H1 (cell line): ENCODE measurements around the gene TRABD2B. TPM values are rescaled to one million over a fixed set of nuclear protein-coding genes. Genes with fewer than 3 reads are reported as not detected.

ENCODE experiments used
- BCL11A ChIP-seq, 2 experiments: IDR thresholded peaks; one replicate each; pipeline ENCODE4 v1.6.1; 2011; ENCODE audit warnings: low read depth in 2 of 2, low read length in 2 of 2, mild to moderate bottlenecking in 2 of 2
- CHD1 ChIP-seq: IDR thresholded peaks from 2 replicates; pipeline ENCODE4 v1.6.1; 2012; ENCODE audit warnings: low read depth, low read length, improper control_type of control experiment
- GABPA ChIP-seq: IDR thresholded peaks from 2 replicates; pipeline ENCODE4 v1.6.1; 2011; ENCODE audit warnings: mild to moderate bottlenecking, low read length, moderate library complexity, borderline replicate concordance; ENCODE audit not compliant: insufficient read depth
- KDM4A ChIP-seq: IDR thresholded peaks from one replicate; pipeline ENCODE4 v1.7.1; 2012; ENCODE audit warnings: low read depth, mild to moderate bottlenecking, moderate library complexity, low read length, inconsistent platforms; ENCODE audit not compliant: severe bottlenecking
- KDM5A ChIP-seq: fragments of 200-600 bp; IDR thresholded peaks from 2 replicates; pipeline ENCODE4 v1.7.1; 2012; ENCODE audit warnings: mild to moderate bottlenecking, low read length, inconsistent platforms, mixed read lengths
- RBBP5 ChIP-seq: IDR thresholded peaks from 2 replicates; pipeline ENCODE4 v1.7.1; 2012; ENCODE audit warnings: low read depth, mild to moderate bottlenecking, inconsistent platforms, low read length, moderate library complexity, borderline replicate concordance
- SRF ChIP-seq: IDR thresholded peaks from 2 replicates; pipeline ENCODE4 v1.6.1; 2011; ENCODE audit warnings: mild to moderate bottlenecking, low read depth, low read length, moderate library complexity
- TAF1 ChIP-seq: IDR thresholded peaks from 2 replicates; pipeline ENCODE4 v1.6.1; 2011; ENCODE audit warnings: mild to moderate bottlenecking, low read depth, low read length
- YY1 ChIP-seq: IDR thresholded peaks from 2 replicates; pipeline ENCODE4 v1.6.1; 2011; ENCODE audit warnings: low read depth, mild to moderate bottlenecking, low read length
- polyA plus RNA-seq, 7 experiments: library from polyadenylated mRNA; depleted of rRNA in 3 of 7; stranded (reverse) in 5 of 7; unstranded in 2 of 7; fragments of >200 nt in 5 of 7; fragments of 200-250 nt in 2 of 7; gene quantifications; 1 replicate in 5 of 7; 2 replicates in 1 of 7; 4 replicates in 1 of 7; pipeline versions ENCODE4 v1.2.1 to v1.2.3, GENCODE V29; 2011 to 2013; ENCODE audit warnings: missing spikeins in 2 of 7, mixed read lengths in 2 of 7
- total RNA-seq: library from RNA; stranded (reverse); fragmentation: NEBNext Ultra II Directional; extraction: Animal tissue kit (Norgen Biotek cat#: 25700); gene quantifications from 2 replicates; pipeline ENCODE4 v1.2.1, GENCODE V29; 2021
- TF ChIP-seq, protein P1 (sequence below): fragments of 300-600 bp; sonication (generic); IDR thresholded peaks from 2 replicates; pipeline ENCODE4 v1.7.1; 2012; ENCODE audit warnings: low read length, moderate library complexity, mild to moderate bottlenecking, inconsistent platforms; ENCODE audit not compliant: insufficient replicate concordance
- TF ChIP-seq, protein P2 (sequence below): IDR thresholded peaks from 2 replicates; pipeline ENCODE4 v1.6.1; 2012; ENCODE audit warnings: inconsistent platforms

The TRABD2B gene
- total and polyA plus RNA-seq, 2 of the 8 experiments (the other 6 are each of a cell fraction or from before 2014, with no cell fraction given), result 0.95 to 3.4 TPM

DNA sequence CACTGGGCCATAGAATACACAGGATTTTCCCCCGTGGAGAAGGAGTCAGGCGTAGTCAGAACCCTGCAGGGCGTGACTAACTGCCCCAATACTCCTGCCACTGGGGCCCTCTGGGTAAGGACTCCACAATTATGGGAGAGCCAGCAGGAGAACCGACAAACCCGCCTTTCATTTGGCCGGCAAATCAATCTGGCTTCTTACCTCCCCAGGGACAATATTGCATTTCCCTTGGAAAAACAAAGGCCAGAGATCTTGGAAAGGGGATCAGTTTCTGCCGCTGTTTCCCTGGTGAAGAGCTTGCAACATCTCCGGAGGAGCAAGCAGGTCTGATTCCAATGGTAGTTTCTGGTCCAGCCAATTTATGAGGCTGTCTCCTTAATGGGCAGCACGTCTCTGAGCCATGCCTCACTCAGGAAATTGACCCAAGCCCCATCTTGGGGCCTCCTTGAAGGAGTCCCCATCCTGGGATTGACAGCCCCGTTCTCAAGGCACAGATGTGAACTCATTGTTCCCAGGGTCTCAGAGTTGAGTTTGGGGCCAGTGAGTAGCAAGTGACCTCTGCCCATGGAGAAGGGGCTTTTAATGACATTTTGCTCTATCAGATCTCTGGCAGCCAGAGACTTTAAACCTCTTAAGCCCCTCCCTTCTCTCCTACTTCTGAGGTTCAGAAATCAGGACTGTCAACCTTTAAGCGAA lies 4.3 kb downstream of the TRABD2B start (continued):
- TF ChIP-seq, protein P1, sequence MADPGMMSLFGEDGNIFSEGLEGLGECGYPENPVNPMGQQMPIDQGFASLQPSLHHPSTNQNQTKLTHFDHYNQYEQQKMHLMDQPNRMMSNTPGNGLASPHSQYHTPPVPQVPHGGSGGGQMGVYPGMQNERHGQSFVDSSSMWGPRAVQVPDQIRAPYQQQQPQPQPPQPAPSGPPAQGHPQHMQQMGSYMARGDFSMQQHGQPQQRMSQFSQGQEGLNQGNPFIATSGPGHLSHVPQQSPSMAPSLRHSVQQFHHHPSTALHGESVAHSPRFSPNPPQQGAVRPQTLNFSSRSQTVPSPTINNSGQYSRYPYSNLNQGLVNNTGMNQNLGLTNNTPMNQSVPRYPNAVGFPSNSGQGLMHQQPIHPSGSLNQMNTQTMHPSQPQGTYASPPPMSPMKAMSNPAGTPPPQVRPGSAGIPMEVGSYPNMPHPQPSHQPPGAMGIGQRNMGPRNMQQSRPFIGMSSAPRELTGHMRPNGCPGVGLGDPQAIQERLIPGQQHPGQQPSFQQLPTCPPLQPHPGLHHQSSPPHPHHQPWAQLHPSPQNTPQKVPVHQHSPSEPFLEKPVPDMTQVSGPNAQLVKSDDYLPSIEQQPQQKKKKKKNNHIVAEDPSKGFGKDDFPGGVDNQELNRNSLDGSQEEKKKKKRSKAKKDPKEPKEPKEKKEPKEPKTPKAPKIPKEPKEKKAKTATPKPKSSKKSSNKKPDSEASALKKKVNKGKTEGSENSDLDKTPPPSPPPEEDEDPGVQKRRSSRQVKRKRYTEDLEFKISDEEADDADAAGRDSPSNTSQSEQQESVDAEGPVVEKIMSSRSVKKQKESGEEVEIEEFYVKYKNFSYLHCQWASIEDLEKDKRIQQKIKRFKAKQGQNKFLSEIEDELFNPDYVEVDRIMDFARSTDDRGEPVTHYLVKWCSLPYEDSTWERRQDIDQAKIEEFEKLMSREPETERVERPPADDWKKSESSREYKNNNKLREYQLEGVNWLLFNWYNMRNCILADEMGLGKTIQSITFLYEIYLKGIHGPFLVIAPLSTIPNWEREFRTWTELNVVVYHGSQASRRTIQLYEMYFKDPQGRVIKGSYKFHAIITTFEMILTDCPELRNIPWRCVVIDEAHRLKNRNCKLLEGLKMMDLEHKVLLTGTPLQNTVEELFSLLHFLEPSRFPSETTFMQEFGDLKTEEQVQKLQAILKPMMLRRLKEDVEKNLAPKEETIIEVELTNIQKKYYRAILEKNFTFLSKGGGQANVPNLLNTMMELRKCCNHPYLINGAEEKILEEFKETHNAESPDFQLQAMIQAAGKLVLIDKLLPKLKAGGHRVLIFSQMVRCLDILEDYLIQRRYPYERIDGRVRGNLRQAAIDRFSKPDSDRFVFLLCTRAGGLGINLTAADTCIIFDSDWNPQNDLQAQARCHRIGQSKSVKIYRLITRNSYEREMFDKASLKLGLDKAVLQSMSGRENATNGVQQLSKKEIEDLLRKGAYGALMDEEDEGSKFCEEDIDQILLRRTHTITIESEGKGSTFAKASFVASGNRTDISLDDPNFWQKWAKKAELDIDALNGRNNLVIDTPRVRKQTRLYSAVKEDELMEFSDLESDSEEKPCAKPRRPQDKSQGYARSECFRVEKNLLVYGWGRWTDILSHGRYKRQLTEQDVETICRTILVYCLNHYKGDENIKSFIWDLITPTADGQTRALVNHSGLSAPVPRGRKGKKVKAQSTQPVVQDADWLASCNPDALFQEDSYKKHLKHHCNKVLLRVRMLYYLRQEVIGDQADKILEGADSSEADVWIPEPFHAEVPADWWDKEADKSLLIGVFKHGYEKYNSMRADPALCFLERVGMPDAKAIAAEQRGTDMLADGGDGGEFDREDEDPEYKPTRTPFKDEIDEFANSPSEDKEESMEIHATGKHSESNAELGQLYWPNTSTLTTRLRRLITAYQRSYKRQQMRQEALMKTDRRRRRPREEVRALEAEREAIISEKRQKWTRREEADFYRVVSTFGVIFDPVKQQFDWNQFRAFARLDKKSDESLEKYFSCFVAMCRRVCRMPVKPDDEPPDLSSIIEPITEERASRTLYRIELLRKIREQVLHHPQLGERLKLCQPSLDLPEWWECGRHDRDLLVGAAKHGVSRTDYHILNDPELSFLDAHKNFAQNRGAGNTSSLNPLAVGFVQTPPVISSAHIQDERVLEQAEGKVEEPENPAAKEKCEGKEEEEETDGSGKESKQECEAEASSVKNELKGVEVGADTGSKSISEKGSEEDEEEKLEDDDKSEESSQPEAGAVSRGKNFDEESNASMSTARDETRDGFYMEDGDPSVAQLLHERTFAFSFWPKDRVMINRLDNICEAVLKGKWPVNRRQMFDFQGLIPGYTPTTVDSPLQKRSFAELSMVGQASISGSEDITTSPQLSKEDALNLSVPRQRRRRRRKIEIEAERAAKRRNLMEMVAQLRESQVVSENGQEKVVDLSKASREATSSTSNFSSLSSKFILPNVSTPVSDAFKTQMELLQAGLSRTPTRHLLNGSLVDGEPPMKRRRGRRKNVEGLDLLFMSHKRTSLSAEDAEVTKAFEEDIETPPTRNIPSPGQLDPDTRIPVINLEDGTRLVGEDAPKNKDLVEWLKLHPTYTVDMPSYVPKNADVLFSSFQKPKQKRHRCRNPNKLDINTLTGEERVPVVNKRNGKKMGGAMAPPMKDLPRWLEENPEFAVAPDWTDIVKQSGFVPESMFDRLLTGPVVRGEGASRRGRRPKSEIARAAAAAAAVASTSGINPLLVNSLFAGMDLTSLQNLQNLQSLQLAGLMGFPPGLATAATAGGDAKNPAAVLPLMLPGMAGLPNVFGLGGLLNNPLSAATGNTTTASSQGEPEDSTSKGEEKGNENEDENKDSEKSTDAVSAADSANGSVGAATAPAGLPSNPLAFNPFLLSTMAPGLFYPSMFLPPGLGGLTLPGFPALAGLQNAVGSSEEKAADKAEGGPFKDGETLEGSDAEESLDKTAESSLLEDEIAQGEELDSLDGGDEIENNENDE, result no peak
- TF ChIP-seq SRF, result no peak
- TF ChIP-seq YY1, result no peak
- no peak for TF ChIP-seq KDM5A
- TF ChIP-seq, protein P2, sequence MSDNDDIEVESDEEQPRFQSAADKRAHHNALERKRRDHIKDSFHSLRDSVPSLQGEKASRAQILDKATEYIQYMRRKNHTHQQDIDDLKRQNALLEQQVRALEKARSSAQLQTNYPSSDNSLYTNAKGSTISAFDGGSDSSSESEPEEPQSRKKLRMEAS, result no peak
- no peak for TF ChIP-seq TAF1
- TF ChIP-seq GABPA, result no peak
- no peak for TF ChIP-seq RBBP5
- TF ChIP-seq KDM4A, result no peak
- TF ChIP-seq CHD1, result no peak
- TF ChIP-seq BCL11A (IDR thresholded peaks at IDR 0.05; ENCODE audit: low read depth in 2 of 2, low read length in 2 of 2), result no peak
